T-helper 17 cell (primary cell): ENCODE results near the gene FBXO21. TPM values are rescaled to one million over a fixed set of nuclear protein-coding genes. Genes with fewer than 3 reads are reported as not detected.

Source experiments
- ATAC-seq: fragments of 150-1000 bp; cut with Tn5 transposase; 2 replicates; pipeline ENCODE4 v1.10.0; 2021; ENCODE audit warnings: mild to moderate bottlenecking, moderate library complexity
- DNase-seq, 3 donors: peaks; one replicate each; pipeline versions ENCODE4 v3.0.0 to v3.0.0-alpha.2; 2020 to 2021
- H3K9me3 ChIP-seq: one replicate; pipeline ENCODE4 v1.7.0; 2013; ENCODE audit warnings: low read length, mild to moderate bottlenecking; ENCODE audit not compliant: control insufficient read depth, poor library complexity, severe bottlenecking
- H3K27ac Mint-ChIP-seq: one replicate; pipeline ENCODE4 v1.8.0; 2022; ENCODE audit warnings: mild to moderate bottlenecking, moderate library complexity, mixed read lengths
- H3K27me3 Mint-ChIP-seq: one replicate; pipeline ENCODE4 v1.8.0; 2022; ENCODE audit warnings: mixed read lengths
- H3K36me3 Mint-ChIP-seq: one replicate; pipeline ENCODE4 v1.8.0; 2022; ENCODE audit warnings: low read depth, mixed read lengths
- H3K4me1 Mint-ChIP-seq: one replicate; pipeline ENCODE4 v1.8.0; 2022; ENCODE audit warnings: mild to moderate bottlenecking, mixed read lengths
- H3K4me3 Mint-ChIP-seq: one replicate; pipeline ENCODE4 v1.8.0; 2022; ENCODE audit warnings: mild to moderate bottlenecking, moderate library complexity, mixed read lengths
- total RNA-seq, 4 donors: library from RNA in 2 of 4; stranded (reverse) in 2 of 4; gene quantifications; one replicate each; pipeline ENCODE4 v1.2.3 and lab custom pipeline; 2022 to 2026

The FBXO21 gene
- total RNA-seq, 2 donors from 2014 or later = 61.7 to 65.5 TPM

GRCh38 chr12:117169548-117169947 is 20.7 kb downstream of the FBXO21 start:
- ATAC-seq (no peak), DNase-seq (no peak)
- H3K27me3 Mint-ChIP-seq = no peaks in the 10 kb centered on the region
- H3K27ac Mint-ChIP-seq = no peak overlapping the region
- no peak overlapping the region for H3K4me3 Mint-ChIP-seq
- H3K9me3 ChIP-seq = no peaks in the 10 kb centered on the region
- H3K4me1 Mint-ChIP-seq = peaks cover 4% of the 10 kb centered on the region
- H3K36me3 Mint-ChIP-seq = peaks cover 11% of the 10 kb centered on the region

- DNase-seq = no peak
- H3K9me3 ChIP-seq = no peaks in the 10 kb centered on the region
- Mint-ChIP-seq H3K36me3 (peaks cover 9% of the 10 kb centered on the region), H3K4me1 (peaks cover 4% of the 10 kb centered on the region), H3K27me3 (no peaks in the 10 kb centered on the region), H3K4me3 (no peak overlapping the region), H3K27ac (no peak overlapping the region)
- no peak for ATAC-seq
These were observed 21.3 kb downstream of the FBXO21 start for GRCh38 chr12:117168976-117169375.

GRCh38 chr12:117167769-117168168 is 22.5 kb downstream of the FBXO21 start:
- Mint-ChIP-seq H3K4me3 (no peak overlapping the region), H3K36me3 (peaks cover 9% of the 10 kb centered on the region), H3K4me1 (peaks cover 4% of the 10 kb centered on the region), H3K27me3 (no peaks in the 10 kb centered on the region), H3K27ac (no peak overlapping the region)
- ATAC-seq (no peak), DNase-seq (no peak)
- no peaks in the 10 kb centered on the region for H3K9me3 ChIP-seq

GRCh38 chr12:117166107-117166506 is 24.2 kb downstream of the FBXO21 start:
- peaks cover 8% of the 10 kb centered on the region for H3K4me1 Mint-ChIP-seq
- H3K27ac Mint-ChIP-seq = no peak overlapping the region
- DNase-seq = no peak
- H3K36me3 Mint-ChIP-seq = peaks cover 21% of the 10 kb centered on the region
- no peaks in the 10 kb centered on the region for H3K9me3 ChIP-seq
- ATAC-seq = no peak
- no peaks in the 10 kb centered on the region for H3K27me3 Mint-ChIP-seq
- no peak overlapping the region for H3K4me3 Mint-ChIP-seq

DNA sequence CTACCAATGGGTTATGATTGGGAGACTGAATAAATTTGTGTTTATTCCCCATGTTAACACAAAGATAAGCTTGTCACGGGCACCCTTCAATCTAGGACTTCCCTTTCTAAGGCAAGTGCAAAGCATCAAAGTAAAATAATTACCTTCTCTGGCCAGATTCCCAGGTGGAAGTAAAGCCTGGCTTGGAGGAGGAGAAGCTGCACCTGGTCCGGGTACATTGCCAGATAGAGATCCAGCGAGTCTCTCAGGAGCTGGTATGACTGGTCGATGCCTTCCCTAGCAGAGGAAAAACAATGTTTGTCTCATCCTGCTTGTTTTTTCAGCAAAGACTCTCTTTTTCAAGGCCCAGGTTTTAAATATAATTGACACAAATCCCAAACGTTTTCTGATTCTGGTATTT is 24.9 kb downstream of the FBXO21 start:
- H3K27me3 Mint-ChIP-seq = no peaks in the 10 kb centered on the region
- ATAC-seq = no peak
- no peak overlapping the region for H3K4me3 Mint-ChIP-seq
- no peak for DNase-seq
- H3K27ac Mint-ChIP-seq = no peak overlapping the region
- H3K36me3 Mint-ChIP-seq = peaks cover 22% of the 10 kb centered on the region
- no peaks in the 10 kb centered on the region for H3K9me3 ChIP-seq
- H3K4me1 Mint-ChIP-seq = peaks cover 11% of the 10 kb centered on the region

- H3K4me3 Mint-ChIP-seq = no peak overlapping the region
- peaks cover 22% of the 10 kb centered on the region for H3K36me3 Mint-ChIP-seq
- ATAC-seq = no peak
- peak overlapping the region; percentile 32 for H3K27ac Mint-ChIP-seq
- no peaks in the 10 kb centered on the region for H3K9me3 ChIP-seq
- H3K4me1 Mint-ChIP-seq = peaks cover 11% of the 10 kb centered on the region
- no peaks in the 10 kb centered on the region for H3K27me3 Mint-ChIP-seq
- no peak for DNase-seq
These were observed 27.6 kb downstream of the FBXO21 start for GRCh38 chr12:117162633-117163032.

DNA sequence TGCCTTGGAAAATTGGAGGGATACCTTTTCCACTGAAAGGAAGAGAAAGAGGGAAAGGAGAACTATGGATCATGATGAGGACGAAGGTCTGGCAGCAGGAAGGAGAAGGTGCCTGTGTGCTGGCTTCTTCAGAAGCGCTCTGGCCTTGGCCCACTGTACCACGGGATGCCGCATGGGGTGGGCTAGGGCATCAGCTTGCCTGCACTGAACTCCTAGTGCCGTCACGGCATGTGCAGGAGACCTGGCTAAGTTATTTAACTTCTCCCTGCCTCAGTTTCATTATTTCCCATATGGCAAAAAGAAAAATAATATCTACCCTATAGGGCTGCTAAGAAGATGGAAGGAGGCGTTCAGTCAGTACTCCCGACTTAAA is 28.1 kb downstream of the FBXO21 start:
- H3K36me3 Mint-ChIP-seq = peaks cover 24% of the 10 kb centered on the region

GRCh38 chr12:117161460-117162166 is 28.7 kb downstream of the FBXO21 start:
- DNase-seq (no peak), ATAC-seq (no peak)
- H3K9me3 ChIP-seq = no peaks in the 10 kb centered on the region
- peaks cover 7% of the 10 kb centered on the region for H3K4me1 Mint-ChIP-seq
- H3K36me3 Mint-ChIP-seq = peaks cover 19% of the 10 kb centered on the region
- H3K27ac Mint-ChIP-seq = peak overlapping the region; percentile 88
- H3K27me3 Mint-ChIP-seq = no peaks in the 10 kb centered on the region
- H3K4me3 Mint-ChIP-seq = no peak overlapping the region

More for the DNA sequence above, 28.1 kb downstream of the FBXO21 start:
- H3K4me1 Mint-ChIP-seq = peaks cover 11% of the 10 kb centered on the region
- no peaks in the 10 kb centered on the region for H3K9me3 ChIP-seq
- no peak for ATAC-seq
- no peak for DNase-seq
- no peak overlapping the region for H3K4me3 Mint-ChIP-seq
- H3K27ac Mint-ChIP-seq = no peak overlapping the region
- H3K27me3 Mint-ChIP-seq = no peaks in the 10 kb centered on the region

DNA sequence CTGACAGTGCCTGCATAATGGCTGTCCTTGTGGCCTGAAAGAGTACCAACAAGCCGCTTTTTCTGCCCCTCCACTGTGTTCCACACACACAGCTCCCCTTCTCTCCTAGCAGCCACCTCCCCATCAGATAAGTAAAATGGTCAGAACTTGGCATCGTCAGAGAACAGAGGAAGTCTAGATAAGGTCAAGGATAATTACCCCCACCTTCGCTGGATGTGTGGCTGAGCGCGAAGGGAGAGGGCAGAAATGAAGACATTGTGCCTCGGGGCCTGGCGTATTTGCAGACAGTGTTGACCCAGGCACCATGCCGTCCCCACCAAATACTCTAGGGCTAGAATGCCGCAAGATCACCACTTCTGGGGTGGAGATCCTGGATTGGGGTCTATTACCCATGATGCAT is 30.6 kb downstream of the FBXO21 start:
- Mint-ChIP-seq H3K27me3 (no peaks in the 10 kb centered on the region), H3K36me3 (peaks cover 19% of the 10 kb centered on the region), H3K4me1 (peaks cover 7% of the 10 kb centered on the region), H3K27ac (peak overlapping the region; percentile 34), H3K4me3 (no peak overlapping the region)
- no peak for ATAC-seq
- no peaks in the 10 kb centered on the region for H3K9me3 ChIP-seq
- no peak for DNase-seq

- no peaks in the 10 kb centered on the region for H3K27me3 Mint-ChIP-seq
- H3K9me3 ChIP-seq = no peaks in the 10 kb centered on the region
- peak overlapping the region; percentile 25 for H3K4me3 Mint-ChIP-seq
- H3K36me3 Mint-ChIP-seq = peaks cover 19% of the 10 kb centered on the region
- peaks cover 7% of the 10 kb centered on the region for H3K4me1 Mint-ChIP-seq
- ATAC-seq (no peak), DNase-seq (no peak)
- H3K27ac Mint-ChIP-seq = peak overlapping the region; percentile 34
These were observed 31.2 kb downstream of the FBXO21 start for GRCh38 chr12:117158911-117159553.

- no peak for ATAC-seq
- no peak for DNase-seq
- Mint-ChIP-seq H3K27me3 (no peaks in the 10 kb centered on the region), H3K36me3 (peaks cover 22% of the 10 kb centered on the region), H3K4me3 (no peak overlapping the region), H3K27ac (peak overlapping the region; percentile 29), H3K4me1 (peaks cover 10% of the 10 kb centered on the region)
- no peaks in the 10 kb centered on the region for H3K9me3 ChIP-seq
These were observed 32.2 kb downstream of the FBXO21 start for GRCh38 chr12:117158096-117158495.

GRCh38 chr12:117155278-117156060 is 34.8 kb downstream of the FBXO21 start:
- peaks cover 13% of the 10 kb centered on the region for H3K36me3 Mint-ChIP-seq

More at GRCh38 chr12:117155278-117156060, 34.8 kb downstream of the FBXO21 start:
- H3K27ac Mint-ChIP-seq = no peak overlapping the region
- no peak overlapping the region for H3K4me3 Mint-ChIP-seq
- DNase-seq = peak; percentile 53 to 76 (median 65)
- no peaks in the 10 kb centered on the region for H3K9me3 ChIP-seq
- ATAC-seq = peak; percentile 89
- no peaks in the 10 kb centered on the region for H3K27me3 Mint-ChIP-seq
- H3K4me1 Mint-ChIP-seq = peaks cover 15% of the 10 kb centered on the region
